Measurements from ENCODE around the gene NLRP1. TPM values are rescaled to one million over a fixed set of nuclear protein-coding genes. Genes with fewer than 3 reads are reported as not detected.

Gene NLRP1
- total and polyA plus RNA-seq, 9 of the 15 experiments (the other 6 are each of a cell fraction or from before 2014, with no cell fraction given), result 4.0 to 69.4 (median 27.7) TPM

DNA sequence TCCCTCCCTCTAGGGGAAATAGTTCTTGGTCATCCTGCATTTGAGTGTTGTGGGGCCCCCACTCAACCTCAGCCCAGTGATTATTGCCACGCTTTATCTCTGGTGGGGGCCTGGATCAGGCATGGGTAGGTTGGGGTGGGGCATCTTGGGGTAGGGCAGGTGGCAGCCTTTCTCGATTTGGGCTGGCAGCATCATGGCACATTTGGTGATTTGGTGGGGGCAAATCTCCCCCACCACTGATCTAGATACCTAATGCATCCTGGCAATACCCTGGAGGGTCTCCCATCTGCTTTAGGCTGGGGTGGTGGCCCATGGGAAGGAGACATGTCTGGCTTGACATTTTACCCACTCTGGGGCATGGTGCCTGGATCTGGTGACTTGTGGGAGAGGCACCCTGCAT is 40.2 kb downstream of the NLRP1 start:
- H2AFZ ChIP-seq (ENCODE audit: low read depth, low read length), result no peak overlapping the region
- no peak overlapping the region for H3K4me3 ChIP-seq
- in situ Hi-C loops (cut with MboI), result no loop called here
- H4K20me1 ChIP-seq (replicated peaks; ENCODE audit: control insufficient read depth, insufficient read depth, low read length), result no peaks in the 10 kb centered on the region
- DNase-seq (ENCODE audit: extremely low read depth in 1 of 4, low spot score in 3 of 4) (no peak), ATAC-seq (no peak), FAIRE-seq (no peak)
- no peak overlapping the region for H3K27ac ChIP-seq (ENCODE audit: extremely low read depth, low read depth, low read length)
- peaks cover 88% of the 10 kb centered on the region; the same call in 2 of the 3 replicates for H3K36me3 ChIP-seq (ENCODE audit: control insufficient read depth, insufficient read depth, low read length)
- no peaks in the 10 kb centered on the region for H3K79me2 ChIP-seq (ENCODE audit: control insufficient read depth, insufficient read depth, low read length)
- BruUV-seq (replicated peaks), result no TSS peak
- intact Hi-C loops (cut with micrococcal nuclease), result no loop called here
- H3K4me1 ChIP-seq (replicated peaks in 1 of 2; ENCODE audit: control insufficient read depth in 2 of 2, insufficient read depth in 2 of 2, low read length in 2 of 2), result no peaks in the 10 kb centered on the region; a peak in 1 of 5 replicates
- POLR2A ChIA-PET, result interaction anchor here (0.8 kb wide), 1 partner anchor 15 kb away, joined by 4 read pairs; no protein-coding TSS in a partner anchor
- TF ChIP-seq ZBED1 (IDR thresholded peaks at IDR 0.05), result no peak
- no peak for TF ChIP-seq HDAC3 (IDR thresholded peaks at IDR 0.05; ENCODE audit: borderline replicate concordance, partially characterized antibody)
- TF ChIP-seq, protein P1, sequence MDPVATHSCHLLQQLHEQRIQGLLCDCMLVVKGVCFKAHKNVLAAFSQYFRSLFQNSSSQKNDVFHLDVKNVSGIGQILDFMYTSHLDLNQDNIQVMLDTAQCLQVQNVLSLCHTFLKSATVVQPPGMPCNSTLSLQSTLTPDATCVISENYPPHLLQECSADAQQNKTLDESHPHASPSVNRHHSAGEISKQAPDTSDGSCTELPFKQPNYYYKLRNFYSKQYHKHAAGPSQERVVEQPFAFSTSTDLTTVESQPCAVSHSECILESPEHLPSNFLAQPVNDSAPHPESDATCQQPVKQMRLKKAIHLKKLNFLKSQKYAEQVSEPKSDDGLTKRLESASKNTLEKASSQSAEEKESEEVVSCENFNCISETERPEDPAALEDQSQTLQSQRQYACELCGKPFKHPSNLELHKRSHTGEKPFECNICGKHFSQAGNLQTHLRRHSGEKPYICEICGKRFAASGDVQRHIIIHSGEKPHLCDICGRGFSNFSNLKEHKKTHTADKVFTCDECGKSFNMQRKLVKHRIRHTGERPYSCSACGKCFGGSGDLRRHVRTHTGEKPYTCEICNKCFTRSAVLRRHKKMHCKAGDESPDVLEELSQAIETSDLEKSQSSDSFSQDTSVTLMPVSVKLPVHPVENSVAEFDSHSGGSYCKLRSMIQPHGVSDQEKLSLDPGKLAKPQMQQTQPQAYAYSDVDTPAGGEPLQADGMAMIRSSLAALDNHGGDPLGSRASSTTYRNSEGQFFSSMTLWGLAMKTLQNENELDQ (CRISPR knock-in tag; IDR thresholded peaks at IDR 0.05; ENCODE audit: borderline replicate concordance), result no peak
- TF ChIP-seq SMC3 (conservative IDR thresholded peaks at IDR 0.05; ENCODE audit: insufficient read depth, low read depth, low read length), result no peak
- CTCF ChIA-PET (ENCODE audit: low intra/inter-chr PET ratio), result no interaction called here
- no peak overlapping the region for H3K4me2 ChIP-seq (ENCODE audit: insufficient read depth, low read length)
- H3K9me3 ChIP-seq (replicated peaks; ENCODE audit: control insufficient read depth, insufficient read depth, low read depth, low read length), result no peaks in the 10 kb centered on the region
- H3K9ac ChIP-seq (ENCODE audit: insufficient read depth in 1 of 2, low read depth in 2 of 2, low read length in 2 of 2), result no peak overlapping the region
- H3K9me1 ChIP-seq (ENCODE audit: control insufficient read depth, insufficient read depth, low read length), result no peaks in the 10 kb centered on the region
- WGBS (ENCODE audit: insufficient coverage, low coverage, missing lambda C conversion rate), result 86% methylated on average over 1 of the region's 2 CpGs
- no peaks in the 10 kb centered on the region for H3K27me3 ChIP-seq (ENCODE audit: control insufficient read depth in 2 of 2, insufficient read depth in 2 of 2, low read length in 2 of 2)

Measured in K562 (cell line).